ENCODE data around the gene ORAI3.

Gene ORAI3

GRCh38 chr16:30903002-30903401, 45.9 kb upstream of the ORAI3 start (continued):
- TF ChIP-seq, protein P1, sequence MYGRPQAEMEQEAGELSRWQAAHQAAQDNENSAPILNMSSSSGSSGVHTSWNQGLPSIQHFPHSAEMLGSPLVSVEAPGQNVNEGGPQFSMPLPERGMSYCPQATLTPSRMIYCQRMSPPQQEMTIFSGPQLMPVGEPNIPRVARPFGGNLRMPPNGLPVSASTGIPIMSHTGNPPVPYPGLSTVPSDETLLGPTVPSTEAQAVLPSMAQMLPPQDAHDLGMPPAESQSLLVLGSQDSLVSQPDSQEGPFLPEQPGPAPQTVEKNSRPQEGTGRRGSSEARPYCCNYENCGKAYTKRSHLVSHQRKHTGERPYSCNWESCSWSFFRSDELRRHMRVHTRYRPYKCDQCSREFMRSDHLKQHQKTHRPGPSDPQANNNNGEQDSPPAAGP (tag by site-specific recombination; IDR thresholded peaks at IDR 0.05): no peak
- peak; percentile 17; the same call in 1 of the 2 replicates for TF ChIP-seq KLF9 (tag by site-specific recombination; IDR thresholded peaks at IDR 0.05; ENCODE audit: low read depth)
- TF ChIP-seq ZNF501 (tag by site-specific recombination; IDR thresholded peaks at IDR 0.05): no peak
- TF ChIP-seq ZNF10 (tag by site-specific recombination; IDR thresholded peaks at IDR 0.05): no peak
- no peak for TF ChIP-seq ZNF626 (tag by site-specific recombination; IDR thresholded peaks at IDR 0.05)
- TF ChIP-seq, protein P2, sequence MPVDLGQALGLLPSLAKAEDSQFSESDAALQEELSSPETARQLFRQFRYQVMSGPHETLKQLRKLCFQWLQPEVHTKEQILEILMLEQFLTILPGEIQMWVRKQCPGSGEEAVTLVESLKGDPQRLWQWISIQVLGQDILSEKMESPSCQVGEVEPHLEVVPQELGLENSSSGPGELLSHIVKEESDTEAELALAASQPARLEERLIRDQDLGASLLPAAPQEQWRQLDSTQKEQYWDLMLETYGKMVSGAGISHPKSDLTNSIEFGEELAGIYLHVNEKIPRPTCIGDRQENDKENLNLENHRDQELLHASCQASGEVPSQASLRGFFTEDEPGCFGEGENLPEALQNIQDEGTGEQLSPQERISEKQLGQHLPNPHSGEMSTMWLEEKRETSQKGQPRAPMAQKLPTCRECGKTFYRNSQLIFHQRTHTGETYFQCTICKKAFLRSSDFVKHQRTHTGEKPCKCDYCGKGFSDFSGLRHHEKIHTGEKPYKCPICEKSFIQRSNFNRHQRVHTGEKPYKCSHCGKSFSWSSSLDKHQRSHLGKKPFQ (tag by site-specific recombination; IDR thresholded peaks at IDR 0.05): no peak
- 0 out of 2 replicates have a peak, but pooled peaks have one; percentile 0 for TF ChIP-seq SP3 (tag by site-specific recombination; IDR thresholded peaks at IDR 0.05)
- TF ChIP-seq ZBTB7A (tag by site-specific recombination; IDR thresholded peaks at IDR 0.05; ENCODE audit: low read depth): no peak
- no peak for TF ChIP-seq FEZF1 (tag by site-specific recombination; IDR thresholded peaks at IDR 0.05)
- TF ChIP-seq, protein P3, sequence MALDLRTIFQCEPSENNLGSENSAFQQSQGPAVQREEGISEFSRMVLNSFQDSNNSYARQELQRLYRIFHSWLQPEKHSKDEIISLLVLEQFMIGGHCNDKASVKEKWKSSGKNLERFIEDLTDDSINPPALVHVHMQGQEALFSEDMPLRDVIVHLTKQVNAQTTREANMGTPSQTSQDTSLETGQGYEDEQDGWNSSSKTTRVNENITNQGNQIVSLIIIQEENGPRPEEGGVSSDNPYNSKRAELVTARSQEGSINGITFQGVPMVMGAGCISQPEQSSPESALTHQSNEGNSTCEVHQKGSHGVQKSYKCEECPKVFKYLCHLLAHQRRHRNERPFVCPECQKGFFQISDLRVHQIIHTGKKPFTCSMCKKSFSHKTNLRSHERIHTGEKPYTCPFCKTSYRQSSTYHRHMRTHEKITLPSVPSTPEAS (tag by site-specific recombination; IDR thresholded peaks at IDR 0.05): no peak
- no peak for TF ChIP-seq ZNF473 (tag by site-specific recombination; IDR thresholded peaks at IDR 0.05)

- ChIA-PET CTCF (interaction anchor here (2.1 to 3.8 kb wide), 2 partner anchors 14 to 59 kb away, joined by 8 to 66 read pairs; no protein-coding TSS in a partner anchor), POLR2A (interaction anchor here (3.6 kb wide), 1 partner anchor 28 kb away, joined by 35 read pairs; no protein-coding TSS in a partner anchor)
- Histone ChIP-seq H3K4me1 (ENCODE audit: control insufficient read depth, insufficient read depth, low read length) (no peaks in the 10 kb centered on the region), H3K36me3 (ENCODE audit: control insufficient read depth in 2 of 2, insufficient read depth in 1 of 2, low read length in 2 of 2) (no peaks in the 10 kb centered on the region), H3K27ac (ENCODE audit: extremely low read depth, low read depth, low read length) (no peak overlapping the region), H3K4me3 (ENCODE audit: low read depth, low read length) (no peak overlapping the region), H3K9me3 (ENCODE audit: control insufficient read depth, insufficient read depth, low read depth, low read length) (no peaks in the 10 kb centered on the region)
- TF ChIP-seq ZNF132 (tag by site-specific recombination; IDR thresholded peaks at IDR 0.05; ENCODE audit: borderline replicate concordance): no peak
- TF ChIP-seq HOXC10 (CRISPR knock-in tag; IDR thresholded peaks at IDR 0.05): no peak
- TF ChIP-seq, protein P4, sequence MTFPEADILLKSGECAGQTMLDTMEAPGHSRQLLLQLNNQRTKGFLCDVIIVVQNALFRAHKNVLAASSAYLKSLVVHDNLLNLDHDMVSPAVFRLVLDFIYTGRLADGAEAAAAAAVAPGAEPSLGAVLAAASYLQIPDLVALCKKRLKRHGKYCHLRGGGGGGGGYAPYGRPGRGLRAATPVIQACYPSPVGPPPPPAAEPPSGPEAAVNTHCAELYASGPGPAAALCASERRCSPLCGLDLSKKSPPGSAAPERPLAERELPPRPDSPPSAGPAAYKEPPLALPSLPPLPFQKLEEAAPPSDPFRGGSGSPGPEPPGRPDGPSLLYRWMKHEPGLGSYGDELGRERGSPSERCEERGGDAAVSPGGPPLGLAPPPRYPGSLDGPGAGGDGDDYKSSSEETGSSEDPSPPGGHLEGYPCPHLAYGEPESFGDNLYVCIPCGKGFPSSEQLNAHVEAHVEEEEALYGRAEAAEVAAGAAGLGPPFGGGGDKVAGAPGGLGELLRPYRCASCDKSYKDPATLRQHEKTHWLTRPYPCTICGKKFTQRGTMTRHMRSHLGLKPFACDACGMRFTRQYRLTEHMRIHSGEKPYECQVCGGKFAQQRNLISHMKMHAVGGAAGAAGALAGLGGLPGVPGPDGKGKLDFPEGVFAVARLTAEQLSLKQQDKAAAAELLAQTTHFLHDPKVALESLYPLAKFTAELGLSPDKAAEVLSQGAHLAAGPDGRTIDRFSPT (tag by site-specific recombination; IDR thresholded peaks at IDR 0.05): no peak
- TF ChIP-seq ZNF473 (tag by site-specific recombination; IDR thresholded peaks at IDR 0.05): no peak
- 0 out of 2 replicates have a peak, but pooled peaks have one; percentile 44 for TF ChIP-seq ZXDB (tag by site-specific recombination; IDR thresholded peaks at IDR 0.05)
- peak; percentile 48; the same call in 1 of the 2 replicates for TF ChIP-seq ZBTB8A (tag by site-specific recombination; IDR thresholded peaks at IDR 0.05)
- TF ChIP-seq PRDM6 (tag by site-specific recombination; IDR thresholded peaks at IDR 0.05): no peak
- peak; percentile 74 for TF ChIP-seq SP2 (tag by site-specific recombination; IDR thresholded peaks at IDR 0.05)
- no peak for TF ChIP-seq ZNF624 (tag by site-specific recombination; IDR thresholded peaks at IDR 0.05)
- TF ChIP-seq ZNF426 (tag by site-specific recombination; IDR thresholded peaks at IDR 0.05): no peak
- TF ChIP-seq ZBTB11 (tag by site-specific recombination; conservative IDR thresholded peaks at IDR 0.05; ENCODE audit: low read depth): peak; percentile 60
These were observed 45.3 kb upstream of the ORAI3 start for GRCh38 chr16:30903596-30903995.
